Calu3 (cell line): ENCODE data around the gene ADGRG1. TPM values are rescaled to one million over a fixed set of nuclear protein-coding genes. Genes with fewer than 3 reads are reported as not detected.

Experiments
- Bru-seq: library from RNA; stranded (reverse); fragments of 400-500 nt; gene quantifications from one replicate; lab custom pipeline; 2021; lab: Mats Ljungman, UMichigan
- BruChase-seq, 2 experiments: library from RNA; stranded (reverse); fragments of 400-500 nt; gene quantifications; one replicate each; lab custom pipeline; 2021; lab: Mats Ljungman, UMichigan
- BruUV-seq: library from RNA; stranded (reverse); fragments of 400-500 nt; replicated peaks from 2 replicates; lab custom pipeline; 2021; lab: Mats Ljungman, UMichigan
- CTCF ChIA-PET: fragments of 300-600 bp; sonication (Branson Sonifier 250); formaldehyde crosslinking; loops from one replicate; lab custom pipeline; 2022; ENCODE audit warnings: antibody characterized with exemption; lab: Charles Lee
- DNase-seq: peaks from one replicate; pipeline ENCODE4 v3.0.0; 2022
- H3K27ac Mint-ChIP-seq: one replicate; pipeline ENCODE4 v1.8.0; 2022; ENCODE audit warnings: mixed read lengths; ENCODE audit not compliant: unreplicated experiment
- H3K27me3 Mint-ChIP-seq: one replicate; pipeline ENCODE4 v1.8.0; 2022; ENCODE audit warnings: mixed read lengths; ENCODE audit not compliant: unreplicated experiment
- H3K36me3 Mint-ChIP-seq: one replicate; pipeline ENCODE4 v1.8.0; 2022; ENCODE audit warnings: mild to moderate bottlenecking, moderate library complexity, mixed read lengths; ENCODE audit not compliant: insufficient read depth, unreplicated experiment
- H3K4me1 Mint-ChIP-seq: one replicate; pipeline ENCODE4 v1.8.0; 2022; ENCODE audit warnings: mild to moderate bottlenecking, low read depth, mixed read lengths; ENCODE audit not compliant: unreplicated experiment
- H3K4me3 Mint-ChIP-seq: one replicate; pipeline ENCODE4 v1.8.0; 2022; ENCODE audit warnings: mild to moderate bottlenecking, low read depth, moderate library complexity, mixed read lengths; ENCODE audit not compliant: unreplicated experiment
- H3K9me3 Mint-ChIP-seq: one replicate; pipeline ENCODE4 v1.8.0; 2022; ENCODE audit warnings: low read depth, mixed read lengths; ENCODE audit not compliant: unreplicated experiment
- CTCF ChIP-seq: fragments of 200-600 bp; IDR thresholded peaks from one replicate; pipeline ENCODE4 v1.8.0; 2022; ENCODE audit warnings: antibody characterized with exemption; ENCODE audit not compliant: unreplicated experiment
- intact Hi-C: fragments of 100-400 bp; cut with micrococcal nuclease; formaldehyde crosslinking; loops from one replicate; pipeline ENCODE4 v1.10.0; 2022; ENCODE audit not compliant: unreplicated experiment
- long read RNA-seq: library from polyadenylated mRNA; stranded (forward); transcript quantifications from one replicate; pipeline ENCODE4 v2.0.0, GENCODE V29; 2022
- total RNA-seq: library from RNA; stranded (reverse); gene quantifications from 2 replicates; pipeline ENCODE4 v1.2.3, GENCODE V29; 2022

Gene ADGRG1
- total RNA-seq (269 and 278 TPM in 2 replicates), Bru-seq, nascent RNA (percentile 79 among the genes with signal in this experiment), BruChase-seq, experiment 1, labeled RNA remaining after a 6-hour chase (percentile 91 among the genes with signal in this experiment), BruChase-seq, experiment 2, labeled RNA remaining after a 2-hour chase (percentile 85 among the genes with signal in this experiment)
- long read RNA-seq, full-length matches to known transcripts, result 77 of 236 reads
- long read RNA-seq, partial matches to known transcripts, result 55 of 236 reads
- long read RNA-seq, other reads (novel, unspliced or antisense), result 104 of 236 reads

- intact Hi-C loops, result loop anchor here (1.0 kb wide), 1 partner anchor 21 kb away; no protein-coding TSS in a partner anchor
- CTCF ChIA-PET, result interaction anchor here (0.6 to 1.2 kb wide), 12 partner anchors 8 to 107 kb away, joined by 3 to 10 read pairs (median 4); partner anchors contain the start of gene KATNB1
- Mint-ChIP-seq H3K27me3 (no peaks in the 10 kb centered on the region), H3K9me3 (no peaks in the 10 kb centered on the region), H3K36me3 (peaks cover 64% of the 10 kb centered on the region), H3K27ac (peak within 1 kb of the TSS; percentile 73), H3K4me3 (peak within 1 kb of the TSS; percentile 67), H3K4me1 (peaks cover 74% of the 10 kb centered on the region)
- BruUV-seq, result no TSS peak
- peak; percentile 90 for DNase-seq
- peak; percentile 30 for TF ChIP-seq CTCF
Measured at GRCh38 chr16:57628008-57628781, at the start of gene ADGRG1. Gene ADGRG1 (plus strand): TSS chr16:57628630. CDS start chr16:57650288, 21,658 bp downstream.

- no peak for TF ChIP-seq CTCF
- peaks cover 4% of the 10 kb centered on the region for H3K36me3 Mint-ChIP-seq
- no peaks in the 10 kb centered on the region for H3K9me3 Mint-ChIP-seq
- no peak for DNase-seq
- CTCF ChIA-PET, result interaction anchor here (0.6 to 0.9 kb wide), 2 partner anchors 12 to 165 kb away, joined by 3 to 4 read pairs; no protein-coding TSS in a partner anchor
- intact Hi-C loops, result no loop called here
- BruUV-seq, result no TSS peak
- H3K27ac Mint-ChIP-seq, result no peak overlapping the region
- H3K27me3 Mint-ChIP-seq, result peaks cover 34% of the 10 kb centered on the region
- peaks cover 8% of the 10 kb centered on the region for H3K4me1 Mint-ChIP-seq
- H3K4me3 Mint-ChIP-seq, result no peak overlapping the region
Measured at GRCh38 chr16:57579361-57579665, 49.1 kb upstream of the ADGRG1 start.

- no peaks in the 10 kb centered on the region for H3K9me3 Mint-ChIP-seq
- CTCF ChIA-PET, result no interaction called here
- DNase-seq, result no peak
- H3K4me1 Mint-ChIP-seq, result no peaks in the 10 kb centered on the region
- no peak overlapping the region for H3K27ac Mint-ChIP-seq
- no peaks in the 10 kb centered on the region for H3K36me3 Mint-ChIP-seq
- no TSS peak for BruUV-seq
- H3K27me3 Mint-ChIP-seq, result peaks cover under 1% of the 10 kb centered on the region
- no peak for TF ChIP-seq CTCF
- H3K4me3 Mint-ChIP-seq, result no peak overlapping the region
- intact Hi-C loops, result no loop called here
Measured at GRCh38 chr16:57585051-57585687, 43.3 kb upstream of the ADGRG1 start.

GRCh38 chr16:57588831-57589230 lies 39.6 kb upstream of the ADGRG1 start:
- H3K36me3 Mint-ChIP-seq, result no peaks in the 10 kb centered on the region
- no peaks in the 10 kb centered on the region for H3K27me3 Mint-ChIP-seq
- CTCF ChIA-PET, result interaction anchor here (0.6 kb wide), 1 partner anchor 351 kb away, joined by 3 read pairs; no protein-coding TSS in a partner anchor
- no peak for DNase-seq
- BruUV-seq, result no TSS peak
- peaks cover 3% of the 10 kb centered on the region for H3K9me3 Mint-ChIP-seq
- H3K4me1 Mint-ChIP-seq, result peaks cover 30% of the 10 kb centered on the region
- no peak for TF ChIP-seq CTCF
- no peak overlapping the region for H3K27ac Mint-ChIP-seq
- H3K4me3 Mint-ChIP-seq, result no peak overlapping the region
- intact Hi-C loops, result no loop called here
